Measurements from ENCODE around the gene APELA. TPM values are rescaled to one million over a fixed set of nuclear protein-coding genes. Genes with fewer than 3 reads are reported as not detected.
"Not testable (repeated sequence)": the region's sequence is repeated elsewhere in the genome, so short reads cannot be mapped to it uniquely, and the experiment has no call there.

Gene APELA
- total RNA-seq, 1 experiment from 2014 or later, result not detected

GRCh38 chr4:164926301-164926700 lies 49.3 kb downstream of the APELA start:
- CTCF ChIA-PET, result no interaction called here
- DNase-seq (ENCODE audit: low read depth, low spot score) (no peak), ATAC-seq (no peak)
- H3K9me3 ChIP-seq (ENCODE audit: control insufficient read depth, insufficient read depth, low read depth, low read length), result no peaks in the 10 kb centered on the region
- intact Hi-C loops (cut with micrococcal nuclease; ENCODE audit: unreplicated experiment), result no loop called here
- no TSS peak for BruUV-seq (replicated peaks)
- H3K36me3 ChIP-seq (ENCODE audit: control insufficient read depth, insufficient read depth, low read length), result no peaks in the 10 kb centered on the region
- no peak overlapping the region for H3K4me3 ChIP-seq (ENCODE audit: low read depth in 2 of 2, low read length in 2 of 2)
- in situ Hi-C loops (cut with HindIII; ENCODE audit: low pct_unique_long_range_greater_than_20kb, low sequenced_read_pairs), result no loop called here
- POLR2A ChIA-PET, result no interaction called here
- H3K27me3 ChIP-seq (ENCODE audit: control insufficient read depth, insufficient read depth, low read length), result no peaks in the 10 kb centered on the region
- no peaks in the 10 kb centered on the region for H3K4me1 ChIP-seq (ENCODE audit: control insufficient read depth, insufficient read depth, low read length)
- TF ChIP-seq SIN3A (IDR thresholded peaks at IDR 0.05; ENCODE audit: borderline replicate concordance, insufficient read depth, low read depth, low read length) (no peak), REST (IDR thresholded peaks at IDR 0.05; ENCODE audit: insufficient read depth in 1 of 2, low read depth in 2 of 2, low read length in 1 of 2) (no peak), TCF7L2 (IDR thresholded peaks at IDR 0.05; ENCODE audit: low read depth, low read length) (no peak), POLR2AphosphoS5 (IDR thresholded peaks at IDR 0.05; ENCODE audit: low read depth, low read length) (no peak), CTCF (IDR thresholded peaks at IDR 0.05) (no peak)
- H3K27ac ChIP-seq (ENCODE audit: low read length), result no peak overlapping the region

- DNase-seq (ENCODE audit: low read depth, low spot score); H3K4me1 ChIP-seq (ENCODE audit: control insufficient read depth, insufficient read depth, low read length); BruUV-seq (replicated peaks); H3K4me3 ChIP-seq (ENCODE audit: low read depth in 2 of 2, low read length in 2 of 2); POLR2A ChIA-PET; H3K27ac ChIP-seq (ENCODE audit: low read length); CTCF ChIA-PET; ATAC-seq; H3K27me3 ChIP-seq (ENCODE audit: control insufficient read depth, insufficient read depth, low read length); intact Hi-C loops (cut with micrococcal nuclease; ENCODE audit: unreplicated experiment); in situ Hi-C loops (cut with HindIII; ENCODE audit: low pct_unique_long_range_greater_than_20kb, low sequenced_read_pairs); H3K36me3 ChIP-seq (ENCODE audit: control insufficient read depth, insufficient read depth, low read length); H3K9me3 ChIP-seq (ENCODE audit: control insufficient read depth, insufficient read depth, low read depth, low read length): not testable (repeated sequence)
Observed at GRCh38 chr4:164927101-164927500, 50.1 kb downstream of the APELA start.

GRCh38 chr4:164930647-164931046 lies 53.7 kb downstream of the APELA start:
- ATAC-seq (no peak), DNase-seq (ENCODE audit: low read depth, low spot score) (no peak)
- ChIA-PET POLR2A (no interaction called here), CTCF (no interaction called here)
- H3K27ac ChIP-seq (ENCODE audit: low read length), result no peak overlapping the region
- BruUV-seq (replicated peaks), result no TSS peak
- intact Hi-C loops (cut with micrococcal nuclease; ENCODE audit: unreplicated experiment), result no loop called here
- H3K4me3 ChIP-seq (ENCODE audit: low read depth in 2 of 2, low read length in 2 of 2), result no peak overlapping the region
- no peaks in the 10 kb centered on the region for H3K4me1 ChIP-seq (ENCODE audit: control insufficient read depth, insufficient read depth, low read length)
- in situ Hi-C loops (cut with HindIII; ENCODE audit: low pct_unique_long_range_greater_than_20kb, low sequenced_read_pairs), result no loop called here
- no peaks in the 10 kb centered on the region for H3K27me3 ChIP-seq (ENCODE audit: control insufficient read depth, insufficient read depth, low read length)
- no peaks in the 10 kb centered on the region for H3K9me3 ChIP-seq (ENCODE audit: control insufficient read depth, insufficient read depth, low read depth, low read length)
- TF ChIP-seq POLR2AphosphoS5 (IDR thresholded peaks at IDR 0.05; ENCODE audit: low read depth, low read length), result no peak
- no peaks in the 10 kb centered on the region for H3K36me3 ChIP-seq (ENCODE audit: control insufficient read depth, insufficient read depth, low read length)
